ENCODE measurements around the gene SNCA.

SNCA gene

DNA sequence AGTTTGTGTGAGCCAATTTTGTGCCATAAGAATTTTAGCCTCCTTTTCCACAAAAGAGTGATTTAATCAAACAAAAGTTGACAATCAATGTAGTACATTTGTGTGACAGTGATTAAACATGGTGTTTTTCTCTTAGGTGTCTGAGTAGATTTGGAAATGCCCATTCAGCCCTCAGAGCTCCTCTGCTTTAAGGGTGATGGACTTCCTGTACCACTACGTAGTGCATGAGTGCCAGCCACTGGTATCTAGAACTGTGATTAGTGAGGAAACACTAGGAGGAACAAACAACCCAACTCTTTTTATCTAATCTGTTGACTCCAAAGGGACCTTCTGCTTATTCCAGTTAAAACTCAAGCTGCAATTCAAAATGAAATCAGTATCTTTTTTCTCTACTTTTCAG is 151.7 kb downstream of the SNCA start:
- Histone ChIP-seq H3K4me3 (ENCODE audit: low read length) (no peak overlapping the region), H3K27me3 (ENCODE audit: control insufficient read depth, insufficient read depth, low read length) (no peaks in the 10 kb centered on the region), H3K9ac (ENCODE audit: low read length) (no peak overlapping the region), H3K4me1 (ENCODE audit: control insufficient read depth, insufficient read depth, low read length) (no peaks in the 10 kb centered on the region), H3K9me3 (ENCODE audit: control insufficient read depth, low read length) (no peaks in the 10 kb centered on the region), H3K36me3 (ENCODE audit: control insufficient read depth, insufficient read depth, low read length) (no peaks in the 10 kb centered on the region)

DNA sequence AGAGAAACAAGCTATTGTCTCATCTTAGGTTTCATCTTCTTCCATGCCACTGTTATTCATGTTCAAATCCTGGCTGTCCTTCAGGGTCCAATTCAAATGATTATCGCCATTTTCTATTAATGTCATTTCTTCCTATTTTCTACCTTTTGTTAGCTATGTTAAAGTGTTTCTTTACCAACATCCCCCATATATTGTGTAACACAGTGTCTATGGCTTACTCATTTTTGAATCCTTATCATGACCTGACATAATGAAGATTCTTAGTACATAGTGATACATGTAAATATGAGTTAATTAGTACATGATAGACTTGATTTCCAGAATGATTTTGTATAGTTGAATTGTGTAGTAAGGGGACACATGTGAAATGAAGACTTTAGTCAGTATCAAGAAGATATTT is 152.4 kb downstream of the SNCA start:
- H3K9me3 ChIP-seq (ENCODE audit: control insufficient read depth, low read length): no peaks in the 10 kb centered on the region

DNA sequence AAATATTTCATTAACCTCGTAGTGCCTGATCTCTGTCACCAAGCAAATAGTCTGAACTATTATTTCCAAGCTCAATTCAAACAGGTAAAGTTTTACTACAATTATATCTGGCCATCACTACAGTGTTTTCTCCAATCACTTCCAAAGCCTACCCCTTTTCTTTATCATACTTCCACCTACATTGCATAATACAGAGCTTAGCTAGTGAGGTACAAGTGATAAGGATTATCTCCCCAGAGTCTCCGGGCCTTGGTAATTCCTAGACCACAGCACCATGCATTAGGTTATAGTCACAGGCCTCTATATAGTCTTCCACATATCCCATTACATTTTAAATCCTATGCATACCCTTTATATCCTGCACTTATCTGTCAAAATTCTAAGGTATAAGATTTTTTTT is 154.2 kb downstream of the SNCA start:
- H3K27me3 ChIP-seq (ENCODE audit: control insufficient read depth, insufficient read depth, low read length): no peaks in the 10 kb centered on the region
- no peak overlapping the region for H3K4me3 ChIP-seq (ENCODE audit: low read length)
- H3K4me1 ChIP-seq (ENCODE audit: control insufficient read depth, insufficient read depth, low read length): no peaks in the 10 kb centered on the region
- no peaks in the 10 kb centered on the region for H3K36me3 ChIP-seq (ENCODE audit: control insufficient read depth, insufficient read depth, low read length)
- no peak overlapping the region for H3K9ac ChIP-seq (ENCODE audit: low read length)
- no peaks in the 10 kb centered on the region for H3K9me3 ChIP-seq (ENCODE audit: control insufficient read depth, low read length)

More for the DNA sequence above, 152.4 kb downstream of the SNCA start:
- H3K9ac ChIP-seq (ENCODE audit: low read length): no peak overlapping the region
- no peaks in the 10 kb centered on the region for H3K4me1 ChIP-seq (ENCODE audit: control insufficient read depth, insufficient read depth, low read length)
- H3K36me3 ChIP-seq (ENCODE audit: control insufficient read depth, insufficient read depth, low read length): no peaks in the 10 kb centered on the region
- H3K27me3 ChIP-seq (ENCODE audit: control insufficient read depth, insufficient read depth, low read length): no peaks in the 10 kb centered on the region
- no peak overlapping the region for H3K4me3 ChIP-seq (ENCODE audit: low read length)

DNA sequence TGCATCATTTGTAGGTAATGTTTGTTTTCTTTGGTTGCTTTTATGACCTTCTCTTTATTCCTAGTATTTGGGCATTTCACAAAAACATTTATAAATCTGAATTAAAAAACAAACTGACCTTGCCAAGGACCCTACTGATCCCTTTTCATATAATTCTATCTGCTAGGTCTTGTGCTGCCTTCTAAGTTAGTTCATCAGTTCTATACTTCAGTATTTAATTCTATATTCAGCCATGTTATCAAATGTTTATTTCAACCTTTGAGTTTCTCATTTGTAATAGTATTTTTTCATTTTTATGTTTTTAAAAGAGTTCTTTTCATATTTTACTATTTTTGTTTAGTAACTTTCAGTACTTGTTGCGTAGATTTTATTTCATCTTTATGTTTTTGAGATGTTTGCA is 155.3 kb downstream of the SNCA start:
- Histone ChIP-seq H3K36me3 (ENCODE audit: control insufficient read depth, insufficient read depth, low read length) (no peaks in the 10 kb centered on the region), H3K4me3 (ENCODE audit: low read length) (no peak overlapping the region), H3K27me3 (ENCODE audit: control insufficient read depth, insufficient read depth, low read length) (no peaks in the 10 kb centered on the region), H3K9me3 (ENCODE audit: control insufficient read depth, low read length) (no peaks in the 10 kb centered on the region), H3K9ac (ENCODE audit: low read length) (no peak overlapping the region), H3K4me1 (ENCODE audit: control insufficient read depth, insufficient read depth, low read length) (no peaks in the 10 kb centered on the region)

DNA sequence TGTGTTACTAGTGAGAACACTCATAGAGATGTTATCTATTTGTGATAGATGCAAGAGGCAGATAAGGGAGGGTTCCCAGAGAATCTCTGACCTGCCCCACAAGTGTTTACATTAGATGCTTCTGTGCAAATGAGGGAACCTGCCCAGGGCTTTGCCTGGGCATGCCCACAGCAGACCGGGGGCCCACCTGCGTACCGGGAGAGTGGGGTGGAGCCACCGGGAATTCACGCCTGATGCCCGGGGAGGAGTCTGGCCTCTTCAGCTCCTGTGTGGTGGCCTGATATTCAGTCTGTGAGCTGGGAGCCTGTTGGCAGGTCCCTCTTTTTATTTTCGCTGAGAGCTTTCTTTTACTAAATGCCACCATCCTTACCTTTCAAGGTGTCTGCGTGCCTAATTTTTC is 155.7 kb downstream of the SNCA start:
- Histone ChIP-seq H3K4me3 (ENCODE audit: low read length) (no peak overlapping the region), H3K4me1 (ENCODE audit: control insufficient read depth, insufficient read depth, low read length) (no peaks in the 10 kb centered on the region), H3K9me3 (ENCODE audit: control insufficient read depth, low read length) (no peaks in the 10 kb centered on the region), H3K9ac (ENCODE audit: low read length) (no peak overlapping the region), H3K27me3 (ENCODE audit: control insufficient read depth, insufficient read depth, low read length) (no peaks in the 10 kb centered on the region), H3K36me3 (ENCODE audit: control insufficient read depth, insufficient read depth, low read length) (no peaks in the 10 kb centered on the region)

DNA sequence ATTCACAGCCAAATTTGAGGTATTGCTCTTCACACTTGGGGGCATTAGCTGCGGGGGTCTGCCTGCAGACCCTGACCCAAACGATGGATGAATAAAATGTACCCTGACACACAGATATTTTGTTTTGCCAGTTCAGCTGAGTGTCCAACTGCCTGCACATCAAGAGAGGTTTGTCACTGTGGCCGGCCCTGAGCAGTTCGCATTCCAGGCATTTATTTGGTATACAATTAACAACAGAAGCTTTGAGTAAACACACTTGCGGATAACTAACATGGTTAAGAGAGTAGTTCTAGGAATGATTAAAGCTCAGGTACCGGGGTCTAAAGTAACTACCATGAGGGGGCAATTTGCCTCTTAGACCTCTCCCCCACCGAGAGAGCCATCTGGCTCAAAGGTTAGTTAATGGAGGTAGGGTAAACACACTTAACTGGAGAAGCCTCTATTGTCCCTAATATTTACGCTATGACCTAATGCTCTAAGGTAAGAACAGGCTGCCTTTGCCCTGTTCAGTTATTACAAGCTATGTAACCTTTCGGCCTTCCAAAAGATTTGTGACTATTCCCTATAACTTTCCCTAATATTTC is 162.0 kb downstream of the SNCA start:
- Histone ChIP-seq H3K27me3 (ENCODE audit: control insufficient read depth, insufficient read depth, low read length) (no peaks in the 10 kb centered on the region), H3K9ac (ENCODE audit: low read length) (no peak overlapping the region), H3K4me1 (ENCODE audit: control insufficient read depth, insufficient read depth, low read length) (no peaks in the 10 kb centered on the region), H3K36me3 (ENCODE audit: control insufficient read depth, insufficient read depth, low read length) (no peaks in the 10 kb centered on the region), H3K9me3 (ENCODE audit: control insufficient read depth, low read length) (no peaks in the 10 kb centered on the region), H3K4me3 (ENCODE audit: low read length) (no peak overlapping the region)
